AG09319 (cell line): ENCODE results near the gene MBTPS1.

Experiments used
- DNase-seq: peaks from one replicate; pipeline ENCODE4 v3.0.0-alpha.2; 2010; ENCODE audit warnings: low read depth; ENCODE audit errors: extremely low read depth
- TF ChIP-seq, protein P1 (sequence below): IDR thresholded peaks from 2 replicates; pipeline ENCODE4 v1.5.1; 2011; ENCODE audit warnings: low read depth, mild to moderate bottlenecking, inconsistent platforms, low read length, moderate library complexity

Gene MBTPS1

GRCh38 chr16:84040823-84041820, 75.6 kb downstream of the MBTPS1 start:
- TF ChIP-seq, protein P1, sequence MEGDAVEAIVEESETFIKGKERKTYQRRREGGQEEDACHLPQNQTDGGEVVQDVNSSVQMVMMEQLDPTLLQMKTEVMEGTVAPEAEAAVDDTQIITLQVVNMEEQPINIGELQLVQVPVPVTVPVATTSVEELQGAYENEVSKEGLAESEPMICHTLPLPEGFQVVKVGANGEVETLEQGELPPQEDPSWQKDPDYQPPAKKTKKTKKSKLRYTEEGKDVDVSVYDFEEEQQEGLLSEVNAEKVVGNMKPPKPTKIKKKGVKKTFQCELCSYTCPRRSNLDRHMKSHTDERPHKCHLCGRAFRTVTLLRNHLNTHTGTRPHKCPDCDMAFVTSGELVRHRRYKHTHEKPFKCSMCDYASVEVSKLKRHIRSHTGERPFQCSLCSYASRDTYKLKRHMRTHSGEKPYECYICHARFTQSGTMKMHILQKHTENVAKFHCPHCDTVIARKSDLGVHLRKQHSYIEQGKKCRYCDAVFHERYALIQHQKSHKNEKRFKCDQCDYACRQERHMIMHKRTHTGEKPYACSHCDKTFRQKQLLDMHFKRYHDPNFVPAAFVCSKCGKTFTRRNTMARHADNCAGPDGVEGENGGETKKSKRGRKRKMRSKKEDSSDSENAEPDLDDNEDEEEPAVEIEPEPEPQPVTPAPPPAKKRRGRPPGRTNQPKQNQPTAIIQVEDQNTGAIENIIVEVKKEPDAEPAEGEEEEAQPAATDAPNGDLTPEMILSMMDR, result no peak
- DNase-seq, result peak; percentile 32

- no peak for DNase-seq
- TF ChIP-seq, protein P1, result no peak
These were observed 76.4 kb downstream of the MBTPS1 start for GRCh38 chr16:84040226-84040822.

DNA sequence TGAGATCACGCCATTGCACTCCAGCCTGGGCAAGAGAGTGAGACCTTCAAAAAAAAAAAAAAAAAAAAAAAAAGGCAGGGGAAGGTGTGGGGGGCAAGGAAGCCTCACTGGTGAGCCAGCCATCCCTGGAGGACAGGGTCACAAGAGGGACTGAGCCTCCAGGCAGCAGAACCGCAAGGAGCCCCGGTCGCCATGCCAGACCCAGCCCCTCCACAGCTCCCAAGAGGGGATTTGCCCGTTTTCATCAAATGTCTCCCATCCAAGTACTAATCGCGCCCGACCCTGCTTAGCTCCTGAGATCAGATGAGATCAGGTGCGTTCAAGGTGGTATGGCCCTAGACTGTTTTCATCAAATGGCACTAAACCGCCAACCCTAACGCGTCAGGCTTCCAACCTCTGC, 77.0 kb downstream of the MBTPS1 start:
- TF ChIP-seq, protein P1, result no peak

GRCh38 chr16:84038469-84038868, 78.3 kb downstream of the MBTPS1 start:
- DNase-seq, result no peak

More for the DNA sequence above, 77.0 kb downstream of the MBTPS1 start:
- DNase-seq, result no peak

GRCh38 chr16:84036982-84037425, 79.7 kb downstream of the MBTPS1 start:
- DNase-seq, result no peak
- TF ChIP-seq, protein P1, result no peak

More at GRCh38 chr16:84038469-84038868, 78.3 kb downstream of the MBTPS1 start:
- TF ChIP-seq, protein P1, result no peak

DNA sequence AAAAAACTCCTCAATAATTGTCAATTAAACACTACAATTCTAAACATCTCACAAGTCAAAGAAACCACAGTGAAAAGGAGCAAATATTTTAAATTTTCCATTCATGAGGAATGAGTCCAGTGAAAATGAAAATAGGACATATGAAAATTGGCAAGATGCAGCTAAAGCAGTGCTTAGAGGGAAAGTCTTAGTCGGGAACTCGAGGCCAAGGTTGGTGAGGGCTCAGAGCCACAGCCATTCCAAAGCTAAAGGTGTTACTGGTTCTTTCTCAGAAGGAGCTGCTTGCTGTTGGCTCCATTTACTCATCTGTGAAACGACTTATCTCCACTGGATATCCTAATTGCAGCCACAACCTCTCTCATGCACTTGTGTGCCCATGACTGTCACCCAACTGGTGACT, 80.6 kb downstream of the MBTPS1 start:
- TF ChIP-seq, protein P1, result no peak
- no peak for DNase-seq

DNA sequence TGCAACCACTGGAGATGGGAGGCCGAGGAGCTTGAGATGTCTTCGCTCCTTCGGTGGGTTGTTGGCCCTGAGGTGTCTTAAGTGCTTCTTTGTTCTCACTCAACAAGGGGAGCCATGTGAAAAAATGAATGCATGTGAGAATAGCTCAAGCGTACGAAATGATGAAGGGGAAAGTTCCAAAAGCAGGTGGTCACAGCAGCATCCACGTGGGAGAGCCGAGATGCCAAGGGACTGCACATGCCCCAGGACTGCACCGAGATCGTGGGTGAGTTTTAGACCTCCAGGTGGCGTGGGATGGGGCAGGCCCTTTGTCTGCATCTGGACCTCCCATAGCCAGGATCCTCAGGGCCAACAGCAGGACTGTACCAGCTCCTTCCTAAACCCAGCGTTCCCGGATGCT, 82.2 kb downstream of the MBTPS1 start:
- TF ChIP-seq, protein P1, result no peak
- DNase-seq, result no peak
